Fibroblast of lung (primary cell): Measurements from ENCODE around the gene ACP4. TPM values are rescaled to one million over a fixed set of nuclear protein-coding genes. Genes with fewer than 3 reads are reported as not detected.

Source experiments
- DNase-seq, 2 donors: peaks; one replicate each; pipeline versions ENCODE4 v3.0.0 to v3.0.0-alpha.2; 2010; ENCODE audit warnings: low read depth in 2 of 2
- H2AFZ ChIP-seq: 2 replicates; pipeline ENCODE4 v1.5.1; 2012; ENCODE audit warnings: low read length, control low read depth, inconsistent platforms
- H3K27ac ChIP-seq: 2 replicates; pipeline ENCODE4 v1.5.1; 2011; ENCODE audit warnings: low read length, control low read depth; ENCODE audit not compliant: insufficient read depth
- H3K27me3 ChIP-seq: 2 replicates; pipeline ENCODE4 v1.5.1; 2011; ENCODE audit warnings: mild to moderate bottlenecking, low read length; ENCODE audit not compliant: control insufficient read depth, insufficient read depth
- H3K36me3 ChIP-seq: 2 replicates; pipeline ENCODE4 v1.5.1; 2011; ENCODE audit warnings: low read length; ENCODE audit not compliant: control insufficient read depth, insufficient read depth
- H3K4me1 ChIP-seq: 2 replicates; pipeline ENCODE4 v1.5.1; 2011; ENCODE audit warnings: low read length; ENCODE audit not compliant: control insufficient read depth, insufficient read depth; ENCODE audit errors: extremely low read depth
- H3K4me2 ChIP-seq: 2 replicates; pipeline ENCODE4 v1.5.1; 2011; ENCODE audit warnings: low read length, control low read depth; ENCODE audit not compliant: insufficient read depth; ENCODE audit errors: extremely low read depth
- H3K4me3 ChIP-seq, 4 experiments: fragments of 200-600 bp in 1 of 4; sonication (generic) in 1 of 4; replicated peaks in 1 of 4; 2 replicates each; pipeline ENCODE4 v1.5.1; 2011 to 2016; ENCODE audit warnings: low read length in 4 of 4, low read depth in 3 of 4, mild to moderate bottlenecking in 3 of 4, control low read depth in 2 of 4, inconsistent platforms in 1 of 4, mixed read lengths in 1 of 4; ENCODE audit not compliant: insufficient read depth in 1 of 4; ENCODE audit errors: control extremely low read depth in 1 of 4
- H3K79me2 ChIP-seq: 2 replicates; pipeline ENCODE4 v1.5.1; 2012; ENCODE audit warnings: mild to moderate bottlenecking, low read length, inconsistent platforms; ENCODE audit not compliant: control insufficient read depth, insufficient read depth
- H3K9ac ChIP-seq: 2 replicates; pipeline ENCODE4 v1.5.1; 2011; ENCODE audit warnings: mild to moderate bottlenecking, low read length, control low read depth; ENCODE audit not compliant: insufficient read depth
- H3K9me3 ChIP-seq: 2 replicates; pipeline ENCODE4 v1.5.1; 2012; ENCODE audit warnings: low read depth, low read length; ENCODE audit not compliant: control insufficient read depth, insufficient read depth
- H4K20me1 ChIP-seq: 2 replicates; pipeline ENCODE4 v1.5.1; 2011; ENCODE audit warnings: low read length; ENCODE audit not compliant: control insufficient read depth, insufficient read depth; ENCODE audit errors: extremely low read depth
- CTCF ChIP-seq, 2 donors: IDR thresholded peaks in 1 of 2; conservative IDR thresholded peaks in 1 of 2; 1 replicate in 1 of 2; 2 replicates in 1 of 2; pipeline ENCODE4 v1.5.1; 2011 to 2012; ENCODE audit warnings: low read length in 2 of 2, control low read depth in 1 of 2, inconsistent platforms in 1 of 2, low read depth in 1 of 2, mild to moderate bottlenecking in 1 of 2
- EZH2 ChIP-seq: IDR thresholded peaks from 2 replicates; pipeline ENCODE4 v1.5.1; 2012; ENCODE audit warnings: low read length, control low read depth, mild to moderate bottlenecking; ENCODE audit errors: missing control alignments
- polyA plus RNA-seq, 2 donors: library from polyadenylated mRNA; depleted of rRNA in 1 of 2; stranded (reverse) in 1 of 2; unstranded in 1 of 2; fragments of >200 nt; gene quantifications; 2 replicates each; pipeline ENCODE4 v1.2.1, GENCODE V29; 2011 to 2012; ENCODE audit warnings: missing spikeins in 1 of 2
- total RNA-seq: library from RNA; depleted of rRNA; stranded (reverse); fragments of >200 nt; gene quantifications from 2 replicates; pipeline ENCODE4 v1.2.1, GENCODE V29; 2014

The ACP4 gene
- total and polyA plus RNA-seq, 2 donors (not counting 1 experiment from before 2014, with no cell fraction given): not detected

- Histone ChIP-seq H3K9ac (no peak overlapping the region), H4K20me1 (no peaks in the 10 kb centered on the region), H3K79me2 (no peaks in the 10 kb centered on the region), H3K4me3 (no peak overlapping the region), H3K9me3 (no peaks in the 10 kb centered on the region), H3K4me2 (no peak overlapping the region), H3K4me1 (no peaks in the 10 kb centered on the region), H3K27me3 (no peaks in the 10 kb centered on the region), H3K36me3 (no peaks in the 10 kb centered on the region), H2AFZ (no peak overlapping the region), H3K27ac (no peak overlapping the region)
- no peak for DNase-seq
- TF ChIP-seq EZH2: no peak
- TF ChIP-seq CTCF (conservative IDR thresholded peaks at IDR 0.05 in 1 of 2, IDR thresholded peaks at IDR 0.05 in 1 of 2; ENCODE audit: low read depth in 1 of 2, low read length in 2 of 2): no peak
Observed at GRCh38 chr19:50831026-50831396, 40.8 kb downstream of the ACP4 start.

GRCh38 chr19:50832666-50833065 lies 42.5 kb downstream of the ACP4 start:
- TF ChIP-seq EZH2: no peak
- TF ChIP-seq CTCF (conservative IDR thresholded peaks at IDR 0.05 in 1 of 2, IDR thresholded peaks at IDR 0.05 in 1 of 2; ENCODE audit: low read depth in 1 of 2, low read length in 2 of 2): no peak
- Histone ChIP-seq H4K20me1 (no peaks in the 10 kb centered on the region), H3K36me3 (no peaks in the 10 kb centered on the region)

GRCh38 chr19:50833117-50833801 lies 43.0 kb downstream of the ACP4 start, which contains the start of gene KLK15:
Gene KLK15 (minus strand): TSS chr19:50833574. CDS start chr19:50831492, 2,082 bp downstream.
- no peak within 1 kb of the TSS for H2AFZ ChIP-seq
- no peaks in the 10 kb centered on the region for H3K27me3 ChIP-seq
- H3K79me2 ChIP-seq: no peaks in the 10 kb centered on the region
- H3K4me3 ChIP-seq: no peak within 1 kb of the TSS
- no peak for DNase-seq
- H3K27ac ChIP-seq: no peak within 1 kb of the TSS
- no peak within 1 kb of the TSS for H3K9ac ChIP-seq
- H3K9me3 ChIP-seq: no peaks in the 10 kb centered on the region
- no peaks in the 10 kb centered on the region for H3K36me3 ChIP-seq
- no peaks in the 10 kb centered on the region for H4K20me1 ChIP-seq
- no peaks in the 10 kb centered on the region for H3K4me1 ChIP-seq
- H3K4me2 ChIP-seq: no peak within 1 kb of the TSS
- TF ChIP-seq CTCF (conservative IDR thresholded peaks at IDR 0.05 in 1 of 2, IDR thresholded peaks at IDR 0.05 in 1 of 2; ENCODE audit: low read depth in 1 of 2, low read length in 2 of 2): no peak
- no peak for TF ChIP-seq EZH2

More at GRCh38 chr19:50832666-50833065, 42.5 kb downstream of the ACP4 start:
- no peak overlapping the region for H3K4me3 ChIP-seq
- no peak overlapping the region for H3K9ac ChIP-seq
- no peaks in the 10 kb centered on the region for H3K9me3 ChIP-seq
- no peaks in the 10 kb centered on the region for H3K4me1 ChIP-seq
- H2AFZ ChIP-seq: no peak overlapping the region
- H3K27me3 ChIP-seq: no peaks in the 10 kb centered on the region
- no peak overlapping the region for H3K4me2 ChIP-seq
- H3K27ac ChIP-seq: no peak overlapping the region
- no peak for DNase-seq
- H3K79me2 ChIP-seq: no peaks in the 10 kb centered on the region
